Panc1 (cell line): ENCODE measurements around the gene FGF14. TPM values are rescaled to one million over a fixed set of nuclear protein-coding genes. Genes with fewer than 3 reads are reported as not detected.

Source experiments
- ATAC-seq: fragments of 200-7000 bp; cut with Tn5 transposase; 2 replicates; pipeline ENCODE4 v1.9.1; 2020; ENCODE audit warnings: mild to moderate bottlenecking, moderate library complexity
- BruUV-seq: library from RNA; stranded (reverse); fragments of 400-500 nt; replicated peaks from 2 replicates; lab custom pipeline; 2021; lab: Mats Ljungman, UMichigan
- CTCF ChIA-PET: fragments of 300-600 bp; sonication (Branson Sonifier 250); formaldehyde crosslinking; loops from one replicate; lab custom pipeline; 2022; ENCODE audit warnings: antibody characterized with exemption; lab: Charles Lee
- POLR2A ChIA-PET: fragments of 300-600 bp; sonication (Branson Sonifier 250); formaldehyde crosslinking; loops from one replicate; lab custom pipeline; 2022; ENCODE audit warnings: antibody characterized with exemption; lab: Charles Lee
- DNase-seq: peaks from one replicate; pipeline ENCODE4 v3.0.0-alpha.2; 2010; ENCODE audit warnings: low read depth, low spot score
- H3K27ac ChIP-seq: 2 replicates; pipeline ENCODE4 v1.5.1; 2011; ENCODE audit warnings: mild to moderate bottlenecking, low read length, inconsistent platforms
- H3K27me3 ChIP-seq: fragments of 200-500 bp; sonication (Bioruptor generic); 2 replicates; pipeline ENCODE4 v1.6.0; 2014; ENCODE audit warnings: low read length, inconsistent platforms; ENCODE audit not compliant: control insufficient read depth, insufficient read depth
- H3K36me3 ChIP-seq: fragments of 200-500 bp; sonication (Bioruptor generic); 2 replicates; pipeline ENCODE4 v1.5.1; 2014; ENCODE audit warnings: inconsistent platforms, mild to moderate bottlenecking, low read length, moderate library complexity; ENCODE audit not compliant: control insufficient read depth, insufficient read depth
- H3K4me1 ChIP-seq: 2 replicates; pipeline ENCODE4 v1.5.1; 2011; ENCODE audit warnings: inconsistent platforms, mild to moderate bottlenecking, low read length, moderate library complexity; ENCODE audit not compliant: control insufficient read depth, insufficient read depth
- H3K4me3 ChIP-seq, 2 experiments: 2 replicates each; pipeline ENCODE4 v1.5.1; 2011 to 2012; ENCODE audit warnings: low read depth in 2 of 2, low read length in 2 of 2, mild to moderate bottlenecking in 2 of 2, inconsistent platforms in 1 of 2, moderate library complexity in 1 of 2
- H3K9me3 ChIP-seq: fragments of 200-500 bp; sonication (Bioruptor generic); 2 replicates; pipeline ENCODE4 v1.5.1; 2014; ENCODE audit warnings: low read depth, mild to moderate bottlenecking, inconsistent platforms, low read length, moderate library complexity; ENCODE audit not compliant: control insufficient read depth, insufficient read depth
- CTCF ChIP-seq: fragments of 450-650 bp; IDR thresholded peaks from 2 replicates; pipeline ENCODE4 v1.5.1; 2017; ENCODE audit warnings: mild to moderate bottlenecking
- POLR2AphosphoS5 ChIP-seq: IDR thresholded peaks from 2 replicates; pipeline ENCODE4 v1.6.1; 2012; ENCODE audit warnings: mild to moderate bottlenecking, low read depth, low read length, moderate library complexity
- SIN3A ChIP-seq: IDR thresholded peaks from 2 replicates; pipeline ENCODE4 v1.6.1; 2012; ENCODE audit warnings: low read depth, mild to moderate bottlenecking, low read length, moderate library complexity, borderline replicate concordance; ENCODE audit not compliant: insufficient read depth
- TCF7L2 ChIP-seq: IDR thresholded peaks from 2 replicates; pipeline ENCODE4 v1.6.1; 2011; ENCODE audit warnings: mild to moderate bottlenecking, low read depth, low read length, inconsistent platforms
- in situ Hi-C: cut with HindIII; loops from 2 replicates; pipeline ENCODE4 v1.10.0; 2016; ENCODE audit warnings: low sequenced_read_pairs, low pct_unique_long_range_greater_than_20kb
- intact Hi-C: fragments of 100-400 bp; cut with micrococcal nuclease; formaldehyde crosslinking; loops from one replicate; pipeline ENCODE4 v1.10.0; 2022; ENCODE audit not compliant: unreplicated experiment
- total RNA-seq: library from RNA; stranded (reverse); gene quantifications from one replicate; pipeline ENCODE4 v1.2.1, GENCODE V29; 2021; ENCODE audit not compliant: unreplicated experiment
- TF ChIP-seq, protein P1 (sequence below), 2 experiments: IDR thresholded peaks; 2 replicates each; pipeline ENCODE4 v1.6.1; 2011 to 2012; ENCODE audit warnings: low read depth in 2 of 2, control low read depth in 1 of 2, low read length in 1 of 2, mild to moderate bottlenecking in 1 of 2, moderate library complexity in 1 of 2; ENCODE audit not compliant: insufficient read depth in 1 of 2

FGF14 gene
- total RNA-seq, 1 experiment from 2014 or later = 0.03 TPM

GRCh38 chr13:102376318-102376717 is 25.5 kb downstream of the FGF14 start:
- BruUV-seq = no TSS peak
- Histone ChIP-seq H3K27ac (no peak overlapping the region), H3K9me3 (no peaks in the 10 kb centered on the region), H3K4me1 (no peaks in the 10 kb centered on the region), H3K27me3 (no peaks in the 10 kb centered on the region), H3K4me3 (no peak overlapping the region), H3K36me3 (no peaks in the 10 kb centered on the region)
- ATAC-seq (no peak), DNase-seq (no peak)
- TF ChIP-seq POLR2AphosphoS5 = no peak
- no peak for TF ChIP-seq TCF7L2
- TF ChIP-seq, protein P1, sequence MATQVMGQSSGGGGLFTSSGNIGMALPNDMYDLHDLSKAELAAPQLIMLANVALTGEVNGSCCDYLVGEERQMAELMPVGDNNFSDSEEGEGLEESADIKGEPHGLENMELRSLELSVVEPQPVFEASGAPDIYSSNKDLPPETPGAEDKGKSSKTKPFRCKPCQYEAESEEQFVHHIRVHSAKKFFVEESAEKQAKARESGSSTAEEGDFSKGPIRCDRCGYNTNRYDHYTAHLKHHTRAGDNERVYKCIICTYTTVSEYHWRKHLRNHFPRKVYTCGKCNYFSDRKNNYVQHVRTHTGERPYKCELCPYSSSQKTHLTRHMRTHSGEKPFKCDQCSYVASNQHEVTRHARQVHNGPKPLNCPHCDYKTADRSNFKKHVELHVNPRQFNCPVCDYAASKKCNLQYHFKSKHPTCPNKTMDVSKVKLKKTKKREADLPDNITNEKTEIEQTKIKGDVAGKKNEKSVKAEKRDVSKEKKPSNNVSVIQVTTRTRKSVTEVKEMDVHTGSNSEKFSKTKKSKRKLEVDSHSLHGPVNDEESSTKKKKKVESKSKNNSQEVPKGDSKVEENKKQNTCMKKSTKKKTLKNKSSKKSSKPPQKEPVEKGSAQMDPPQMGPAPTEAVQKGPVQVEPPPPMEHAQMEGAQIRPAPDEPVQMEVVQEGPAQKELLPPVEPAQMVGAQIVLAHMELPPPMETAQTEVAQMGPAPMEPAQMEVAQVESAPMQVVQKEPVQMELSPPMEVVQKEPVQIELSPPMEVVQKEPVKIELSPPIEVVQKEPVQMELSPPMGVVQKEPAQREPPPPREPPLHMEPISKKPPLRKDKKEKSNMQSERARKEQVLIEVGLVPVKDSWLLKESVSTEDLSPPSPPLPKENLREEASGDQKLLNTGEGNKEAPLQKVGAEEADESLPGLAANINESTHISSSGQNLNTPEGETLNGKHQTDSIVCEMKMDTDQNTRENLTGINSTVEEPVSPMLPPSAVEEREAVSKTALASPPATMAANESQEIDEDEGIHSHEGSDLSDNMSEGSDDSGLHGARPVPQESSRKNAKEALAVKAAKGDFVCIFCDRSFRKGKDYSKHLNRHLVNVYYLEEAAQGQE (IDR thresholded peaks at IDR 0.05; ENCODE audit: insufficient read depth in 1 of 2, low read depth in 2 of 2, low read length in 1 of 2) = no peak
- TF ChIP-seq CTCF = no peak
- TF ChIP-seq SIN3A = no peak
- in situ Hi-C loops (no loop called here), intact Hi-C loops (no loop called here)
- CTCF ChIA-PET = no interaction called here
- POLR2A ChIA-PET = no interaction called here

DNA sequence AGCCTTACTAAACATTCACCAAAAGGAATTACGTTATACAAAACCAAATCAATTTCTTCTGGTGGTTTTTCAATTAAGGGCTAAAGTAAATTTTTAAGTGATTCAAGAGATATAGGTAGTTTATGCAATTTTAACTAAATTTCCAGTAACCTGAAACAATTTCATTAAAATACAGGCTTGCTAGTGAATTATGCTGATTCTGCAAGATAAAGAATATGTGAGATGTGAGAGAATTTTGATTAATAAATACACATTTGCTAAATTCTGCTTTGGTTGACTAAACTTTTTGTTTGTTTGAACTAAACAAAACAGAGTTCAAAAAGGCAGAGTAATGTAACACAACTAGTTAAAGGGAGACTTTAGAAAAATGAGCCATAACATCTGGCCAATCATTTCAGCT is 27.1 kb downstream of the FGF14 start:
- intact Hi-C loops = no loop called here
- Histone ChIP-seq H3K9me3 (no peaks in the 10 kb centered on the region), H3K36me3 (no peaks in the 10 kb centered on the region), H3K4me1 (no peaks in the 10 kb centered on the region), H3K27me3 (no peaks in the 10 kb centered on the region), H3K27ac (no peak overlapping the region), H3K4me3 (no peak overlapping the region)
- DNase-seq (no peak), ATAC-seq (no peak)
- in situ Hi-C loops = no loop called here
- TF ChIP-seq POLR2AphosphoS5 (no peak), SIN3A (no peak), CTCF (no peak), TCF7L2 (no peak)
- TF ChIP-seq, protein P1 (IDR thresholded peaks at IDR 0.05; ENCODE audit: insufficient read depth in 1 of 2, low read depth in 2 of 2, low read length in 1 of 2) = no peak
- BruUV-seq = no TSS peak
- POLR2A ChIA-PET = no interaction called here
- CTCF ChIA-PET = no interaction called here
